Liver (tissue), 9 donors: ENCODE data around the gene SLC25A10. TPM values are rescaled to one million over a fixed set of nuclear protein-coding genes. Genes with fewer than 3 reads are reported as not detected.

Experiments
- DNase-seq: peaks from one replicate; pipeline ENCODE4 v3.0.0-alpha.2; 2017; ENCODE audit warnings: low spot score
- H3K27ac ChIP-seq, 2 donors: one replicate each; pipeline ENCODE4 v1.7.0; 2013; ENCODE audit warnings: inconsistent platforms in 2 of 2, low read length in 2 of 2, control low read depth in 1 of 2, low read depth in 1 of 2, mild to moderate bottlenecking in 1 of 2
- H3K27me3 ChIP-seq, 4 donors: one replicate each; pipeline versions ENCODE4 v1.6.1 to v1.7.0; 2013; ENCODE audit warnings: low read length in 3 of 4, inconsistent platforms in 1 of 4, mild to moderate bottlenecking in 1 of 4, moderate library complexity in 1 of 4; ENCODE audit not compliant: control insufficient read depth in 4 of 4, insufficient read depth in 4 of 4
- H3K36me3 ChIP-seq, 4 donors: one replicate each; pipeline versions ENCODE4 v1.6.1 to v1.7.0; 2013; ENCODE audit warnings: low read length in 3 of 4, mild to moderate bottlenecking in 3 of 4, low read depth in 1 of 4, moderate library complexity in 1 of 4; ENCODE audit not compliant: control insufficient read depth in 4 of 4, insufficient read depth in 3 of 4
- H3K4me1 ChIP-seq, 4 donors: one replicate each; pipeline versions ENCODE4 v1.6.1 to v1.7.0; 2013; ENCODE audit warnings: low read length in 3 of 4, mild to moderate bottlenecking in 3 of 4, moderate library complexity in 1 of 4; ENCODE audit not compliant: control insufficient read depth in 4 of 4, insufficient read depth in 4 of 4
- H3K4me3 ChIP-seq, 3 donors: one replicate each; pipeline versions ENCODE4 v1.6.1 to v1.7.0; 2013; ENCODE audit warnings: low read length in 3 of 3, control low read depth in 1 of 3, low read depth in 1 of 3, mild to moderate bottlenecking in 1 of 3
- H3K9ac ChIP-seq, 2 donors: one replicate each; pipeline ENCODE4 v1.7.0; 2013; ENCODE audit warnings: low read length in 2 of 2, mild to moderate bottlenecking in 2 of 2, moderate library complexity in 2 of 2, control low read depth in 1 of 2, low read depth in 1 of 2
- H3K9me3 ChIP-seq, 4 donors: one replicate each; pipeline versions ENCODE4 v1.6.1 to v1.7.0; 2013; ENCODE audit warnings: low read length in 3 of 4; ENCODE audit not compliant: control insufficient read depth in 4 of 4
- EGR1 ChIP-seq, 2 donors: IDR thresholded peaks; 2 replicates each; pipeline ENCODE4 v1.6.1; 2016 to 2018; ENCODE audit warnings: antibody characterized with exemption in 2 of 2, low read depth in 2 of 2
- FOXA1 ChIP-seq: IDR thresholded peaks from 2 replicates; pipeline ENCODE4 v1.6.1; 2016; ENCODE audit warnings: antibody characterized with exemption
- FOXA2 ChIP-seq: IDR thresholded peaks from 2 replicates; pipeline ENCODE4 v1.6.1; 2016; ENCODE audit warnings: antibody characterized with exemption
- GABPA ChIP-seq, 2 donors: IDR thresholded peaks in 1 of 2; conservative IDR thresholded peaks in 1 of 2; 2 replicates each; pipeline ENCODE4 v1.6.1; 2016; ENCODE audit warnings: antibody characterized with exemption in 2 of 2, mild to moderate bottlenecking in 1 of 2, moderate library complexity in 1 of 2
- HNF4A ChIP-seq, 2 donors: conservative IDR thresholded peaks; 2 replicates each; pipeline ENCODE4 v1.6.1; 2016; ENCODE audit warnings: antibody characterized with exemption in 2 of 2, mild to moderate bottlenecking in 2 of 2
- HNF4G ChIP-seq: IDR thresholded peaks from 2 replicates; pipeline ENCODE4 v1.6.1; 2016; ENCODE audit warnings: antibody characterized with exemption
- JUND ChIP-seq, 2 donors: IDR thresholded peaks; 2 replicates each; pipeline ENCODE4 v1.6.1; 2016; ENCODE audit warnings: antibody characterized with exemption in 2 of 2
- NR2F2 ChIP-seq: IDR thresholded peaks from 2 replicates; pipeline ENCODE4 v1.6.1; 2016; ENCODE audit warnings: antibody characterized with exemption
- RAD21 ChIP-seq, 2 donors: IDR thresholded peaks; 2 replicates each; pipeline ENCODE4 v1.6.1; 2016; ENCODE audit warnings: antibody characterized with exemption in 2 of 2, mild to moderate bottlenecking in 2 of 2
- RXRA ChIP-seq, 2 donors: IDR thresholded peaks; 2 replicates each; pipeline ENCODE4 v1.6.1; 2017 to 2018; ENCODE audit warnings: antibody characterized with exemption in 2 of 2, mild to moderate bottlenecking in 1 of 2
- SP1 ChIP-seq: IDR thresholded peaks from 2 replicates; pipeline ENCODE4 v1.6.1; 2018; ENCODE audit warnings: antibody characterized with exemption, mild to moderate bottlenecking
- TAF1 ChIP-seq: conservative IDR thresholded peaks from 2 replicates; pipeline ENCODE4 v1.6.1; 2016; ENCODE audit warnings: antibody characterized with exemption, mild to moderate bottlenecking
- YY1 ChIP-seq: IDR thresholded peaks from 2 replicates; pipeline ENCODE4 v1.6.1; 2016; ENCODE audit warnings: antibody characterized with exemption, mild to moderate bottlenecking
- WGBS: extraction: QIAGEN DNeasy Blood & Tissue Kit; methylation state at CpG from one replicate; pipeline ENCODE4 v1.1.7; 2013; 5-methylcytosine and 5-hydroxymethylcytosine counted together
- polyA plus RNA-seq, 2 donors: library from polyadenylated mRNA; stranded (reverse) in 1 of 2; unstranded in 1 of 2; fragments of 200-250 nt in 1 of 2; fragments of >200 nt in 1 of 2; fragmentation: Nextera tagmentation in 1 of 2; extraction: Ambion mirVana in 1 of 2; gene quantifications; one replicate each; pipeline versions ENCODE4 v1.2.1 to v1.2.3, GENCODE V29; 2013 to 2015
- total RNA-seq, 2 donors: library from RNA; depleted of rRNA; stranded (reverse); fragments of >200 nt; gene quantifications; one replicate each; pipeline ENCODE4 v1.2.3, GENCODE V29; 2014
- TF ChIP-seq, protein P1 (sequence below): IDR thresholded peaks from 2 replicates; pipeline ENCODE4 v1.6.1; 2016; ENCODE audit warnings: antibody characterized with exemption
- TF ChIP-seq, protein P2 (sequence below): IDR thresholded peaks from 2 replicates; pipeline ENCODE4 v1.6.1; 2016; ENCODE audit warnings: antibody characterized with exemption
- TF ChIP-seq, protein P3 (sequence below): fragments of 150-350 bp; IDR thresholded peaks from 2 replicates; pipeline ENCODE4 v1.5.1; 2017; ENCODE audit warnings: improper control_type of control experiment, low read depth, low read length; ENCODE audit not compliant: missing input control
- TF ChIP-seq, protein P4 (sequence below): IDR thresholded peaks from 2 replicates; pipeline ENCODE4 v1.6.1; 2016; ENCODE audit warnings: antibody characterized with exemption
- TF ChIP-seq, protein P5 (sequence below): IDR thresholded peaks from 2 replicates; pipeline ENCODE4 v1.6.1; 2016; ENCODE audit warnings: antibody characterized with exemption, mild to moderate bottlenecking
- donor health status: healthy.
- donor health status: healthy.
- donor health status: healthy.
- donor health status: healthy.
- donor health status: healthy.

Gene SLC25A10
- total and polyA plus RNA-seq, 4 donors: 19.8 to 54.6 (median 44.0) TPM

DNA sequence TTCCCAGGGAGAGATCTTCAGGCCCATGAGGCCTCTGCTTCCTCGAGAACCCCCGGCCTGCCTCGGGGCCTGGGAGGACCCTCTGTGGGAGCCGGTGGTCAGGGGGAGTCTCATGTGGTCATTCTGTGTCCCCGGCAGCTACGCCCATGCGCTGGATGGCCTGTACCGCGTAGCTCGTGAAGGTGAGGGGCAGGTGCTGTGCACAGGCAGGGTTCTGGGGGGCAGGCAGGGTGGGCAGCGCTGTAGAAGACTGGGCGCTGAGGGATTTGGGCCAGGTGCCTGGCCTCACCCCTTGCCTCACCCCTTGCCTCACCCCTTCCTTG lies 4.6 kb downstream of the SLC25A10 start:
- no peak for TF ChIP-seq HNF4A (conservative IDR thresholded peaks at IDR 0.05)
- TF ChIP-seq, protein P1, sequence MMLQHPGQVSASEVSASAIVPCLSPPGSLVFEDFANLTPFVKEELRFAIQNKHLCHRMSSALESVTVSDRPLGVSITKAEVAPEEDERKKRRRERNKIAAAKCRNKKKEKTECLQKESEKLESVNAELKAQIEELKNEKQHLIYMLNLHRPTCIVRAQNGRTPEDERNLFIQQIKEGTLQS: no peak
- TF ChIP-seq EGR1 (IDR thresholded peaks at IDR 0.05; ENCODE audit: low read depth in 2 of 2): no peak
- TF ChIP-seq, protein P2, sequence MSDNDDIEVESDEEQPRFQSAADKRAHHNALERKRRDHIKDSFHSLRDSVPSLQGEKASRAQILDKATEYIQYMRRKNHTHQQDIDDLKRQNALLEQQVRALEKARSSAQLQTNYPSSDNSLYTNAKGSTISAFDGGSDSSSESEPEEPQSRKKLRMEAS: no peak
- no peak for TF ChIP-seq SP1
- TF ChIP-seq FOXA1: no peak
- TF ChIP-seq RXRA (IDR thresholded peaks at IDR 0.05): no peak
- TF ChIP-seq, protein P3, sequence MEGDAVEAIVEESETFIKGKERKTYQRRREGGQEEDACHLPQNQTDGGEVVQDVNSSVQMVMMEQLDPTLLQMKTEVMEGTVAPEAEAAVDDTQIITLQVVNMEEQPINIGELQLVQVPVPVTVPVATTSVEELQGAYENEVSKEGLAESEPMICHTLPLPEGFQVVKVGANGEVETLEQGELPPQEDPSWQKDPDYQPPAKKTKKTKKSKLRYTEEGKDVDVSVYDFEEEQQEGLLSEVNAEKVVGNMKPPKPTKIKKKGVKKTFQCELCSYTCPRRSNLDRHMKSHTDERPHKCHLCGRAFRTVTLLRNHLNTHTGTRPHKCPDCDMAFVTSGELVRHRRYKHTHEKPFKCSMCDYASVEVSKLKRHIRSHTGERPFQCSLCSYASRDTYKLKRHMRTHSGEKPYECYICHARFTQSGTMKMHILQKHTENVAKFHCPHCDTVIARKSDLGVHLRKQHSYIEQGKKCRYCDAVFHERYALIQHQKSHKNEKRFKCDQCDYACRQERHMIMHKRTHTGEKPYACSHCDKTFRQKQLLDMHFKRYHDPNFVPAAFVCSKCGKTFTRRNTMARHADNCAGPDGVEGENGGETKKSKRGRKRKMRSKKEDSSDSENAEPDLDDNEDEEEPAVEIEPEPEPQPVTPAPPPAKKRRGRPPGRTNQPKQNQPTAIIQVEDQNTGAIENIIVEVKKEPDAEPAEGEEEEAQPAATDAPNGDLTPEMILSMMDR: no peak
- TF ChIP-seq FOXA2: no peak
- TF ChIP-seq YY1: no peak
- TF ChIP-seq GABPA (IDR thresholded peaks at IDR 0.05 in 1 of 2, conservative IDR thresholded peaks at IDR 0.05 in 1 of 2): no peak
- TF ChIP-seq RAD21 (IDR thresholded peaks at IDR 0.05): no peak
- no peak for TF ChIP-seq JUND (IDR thresholded peaks at IDR 0.05)
- TF ChIP-seq TAF1: no peak
- no peak for TF ChIP-seq HNF4G
- H3K9me3 ChIP-seq: no peaks in the 10 kb centered on the region
- H3K4me1 ChIP-seq: peaks cover 6 to 58% (median 38%) of the 10 kb centered on the region in 4 donors
- 97% methylated on average over 12 of the region's 12 CpGs for WGBS
- peaks cover 0 to 7% (median 4%) of the 10 kb centered on the region in 4 donors for H3K36me3 ChIP-seq
- no peak overlapping the region for H3K4me3 ChIP-seq
- no peak for DNase-seq
- no peak overlapping the region for H3K27ac ChIP-seq
- no peaks in the 10 kb centered on the region for H3K27me3 ChIP-seq
- no peak overlapping the region for H3K9ac ChIP-seq

DNA sequence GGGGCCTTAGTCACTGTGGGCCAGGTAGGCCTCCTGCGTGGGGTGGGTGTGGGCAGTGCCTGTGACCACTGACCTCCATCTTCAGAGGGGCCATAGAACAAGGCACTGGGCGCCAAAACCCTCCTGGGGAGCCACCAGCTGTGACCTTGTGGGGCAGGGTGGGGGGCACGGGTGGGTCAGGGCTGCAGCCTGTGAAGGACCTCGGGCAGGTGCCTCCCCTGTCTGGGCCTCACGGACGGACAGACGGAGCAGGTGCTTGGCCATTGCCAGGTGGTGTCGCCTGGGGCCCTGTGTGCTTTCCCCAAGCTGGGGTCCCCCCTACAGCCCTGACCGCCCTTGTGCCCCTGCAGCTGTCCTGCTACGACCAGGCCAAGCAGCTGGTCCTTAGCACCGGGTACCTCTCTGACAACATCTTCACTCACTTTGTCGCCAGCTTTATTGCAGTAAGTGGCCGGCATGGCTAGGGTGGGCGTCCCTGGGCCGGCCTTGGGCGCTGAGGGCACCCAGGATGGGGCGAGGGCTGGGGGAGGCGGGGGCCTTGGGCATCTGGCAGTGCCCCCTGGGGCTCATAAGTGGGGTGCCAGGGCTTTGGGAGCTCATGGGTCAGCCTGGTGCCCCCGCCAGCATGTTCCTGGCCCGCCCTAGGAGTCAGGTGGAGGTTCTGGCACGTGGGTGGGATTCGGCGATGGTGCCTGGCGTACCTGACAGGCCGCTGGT lies 5.1 kb downstream of the SLC25A10 start:
- TF ChIP-seq, protein P4, sequence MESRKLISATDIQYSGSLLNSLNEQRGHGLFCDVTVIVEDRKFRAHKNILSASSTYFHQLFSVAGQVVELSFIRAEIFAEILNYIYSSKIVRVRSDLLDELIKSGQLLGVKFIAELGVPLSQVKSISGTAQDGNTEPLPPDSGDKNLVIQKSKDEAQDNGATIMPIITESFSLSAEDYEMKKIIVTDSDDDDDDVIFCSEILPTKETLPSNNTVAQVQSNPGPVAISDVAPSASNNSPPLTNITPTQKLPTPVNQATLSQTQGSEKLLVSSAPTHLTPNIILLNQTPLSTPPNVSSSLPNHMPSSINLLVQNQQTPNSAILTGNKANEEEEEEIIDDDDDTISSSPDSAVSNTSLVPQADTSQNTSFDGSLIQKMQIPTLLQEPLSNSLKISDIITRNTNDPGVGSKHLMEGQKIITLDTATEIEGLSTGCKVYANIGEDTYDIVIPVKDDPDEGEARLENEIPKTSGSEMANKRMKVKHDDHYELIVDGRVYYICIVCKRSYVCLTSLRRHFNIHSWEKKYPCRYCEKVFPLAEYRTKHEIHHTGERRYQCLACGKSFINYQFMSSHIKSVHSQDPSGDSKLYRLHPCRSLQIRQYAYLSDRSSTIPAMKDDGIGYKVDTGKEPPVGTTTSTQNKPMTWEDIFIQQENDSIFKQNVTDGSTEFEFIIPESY: no peak
- TF ChIP-seq TAF1: no peak
- TF ChIP-seq FOXA1: no peak
- no peak for TF ChIP-seq EGR1 (IDR thresholded peaks at IDR 0.05; ENCODE audit: low read depth in 2 of 2)
- TF ChIP-seq, protein P2: no peak
- TF ChIP-seq, protein P5, sequence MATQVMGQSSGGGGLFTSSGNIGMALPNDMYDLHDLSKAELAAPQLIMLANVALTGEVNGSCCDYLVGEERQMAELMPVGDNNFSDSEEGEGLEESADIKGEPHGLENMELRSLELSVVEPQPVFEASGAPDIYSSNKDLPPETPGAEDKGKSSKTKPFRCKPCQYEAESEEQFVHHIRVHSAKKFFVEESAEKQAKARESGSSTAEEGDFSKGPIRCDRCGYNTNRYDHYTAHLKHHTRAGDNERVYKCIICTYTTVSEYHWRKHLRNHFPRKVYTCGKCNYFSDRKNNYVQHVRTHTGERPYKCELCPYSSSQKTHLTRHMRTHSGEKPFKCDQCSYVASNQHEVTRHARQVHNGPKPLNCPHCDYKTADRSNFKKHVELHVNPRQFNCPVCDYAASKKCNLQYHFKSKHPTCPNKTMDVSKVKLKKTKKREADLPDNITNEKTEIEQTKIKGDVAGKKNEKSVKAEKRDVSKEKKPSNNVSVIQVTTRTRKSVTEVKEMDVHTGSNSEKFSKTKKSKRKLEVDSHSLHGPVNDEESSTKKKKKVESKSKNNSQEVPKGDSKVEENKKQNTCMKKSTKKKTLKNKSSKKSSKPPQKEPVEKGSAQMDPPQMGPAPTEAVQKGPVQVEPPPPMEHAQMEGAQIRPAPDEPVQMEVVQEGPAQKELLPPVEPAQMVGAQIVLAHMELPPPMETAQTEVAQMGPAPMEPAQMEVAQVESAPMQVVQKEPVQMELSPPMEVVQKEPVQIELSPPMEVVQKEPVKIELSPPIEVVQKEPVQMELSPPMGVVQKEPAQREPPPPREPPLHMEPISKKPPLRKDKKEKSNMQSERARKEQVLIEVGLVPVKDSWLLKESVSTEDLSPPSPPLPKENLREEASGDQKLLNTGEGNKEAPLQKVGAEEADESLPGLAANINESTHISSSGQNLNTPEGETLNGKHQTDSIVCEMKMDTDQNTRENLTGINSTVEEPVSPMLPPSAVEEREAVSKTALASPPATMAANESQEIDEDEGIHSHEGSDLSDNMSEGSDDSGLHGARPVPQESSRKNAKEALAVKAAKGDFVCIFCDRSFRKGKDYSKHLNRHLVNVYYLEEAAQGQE: no peak
- TF ChIP-seq FOXA2: no peak
- TF ChIP-seq, protein P1: no peak
- no peak for TF ChIP-seq GABPA (IDR thresholded peaks at IDR 0.05 in 1 of 2, conservative IDR thresholded peaks at IDR 0.05 in 1 of 2)
- no peak for TF ChIP-seq HNF4G
- TF ChIP-seq RXRA (IDR thresholded peaks at IDR 0.05): no peak
- TF ChIP-seq YY1: no peak
- no peak for TF ChIP-seq RAD21 (IDR thresholded peaks at IDR 0.05)
- TF ChIP-seq, protein P3: no peak
- no peak for TF ChIP-seq SP1
- no peak for TF ChIP-seq NR2F2
- no peak for TF ChIP-seq JUND (IDR thresholded peaks at IDR 0.05)
- Histone ChIP-seq H3K9ac (no peak overlapping the region), H3K4me1 (peaks cover 8 to 64% (median 42%) of the 10 kb centered on the region in 4 donors), H3K27me3 (no peaks in the 10 kb centered on the region), H3K27ac (no peak overlapping the region), H3K4me3 (no peak overlapping the region), H3K9me3 (no peaks in the 10 kb centered on the region), H3K36me3 (peaks cover 0 to 7% (median 4%) of the 10 kb centered on the region in 4 donors)
- DNase-seq: no peak
- WGBS: 97% methylated on average over 25 of the region's 25 CpGs
